Neural cell (in vitro differentiated cells): Measurements from ENCODE around the gene ZNF516.

Experiments
- CTCF ChIP-seq: fragments of 450-650 bp; IDR thresholded peaks from 2 replicates; pipeline ENCODE4 v1.5.1; 2014; ENCODE audit warnings: antibody characterized with exemption, mild to moderate bottlenecking, moderate library complexity; ENCODE audit not compliant: poor library complexity, severe bottlenecking
- TAF1 ChIP-seq: IDR thresholded peaks from 2 replicates; pipeline ENCODE4 v1.6.1; 2012; ENCODE audit warnings: low read depth

DNA sequence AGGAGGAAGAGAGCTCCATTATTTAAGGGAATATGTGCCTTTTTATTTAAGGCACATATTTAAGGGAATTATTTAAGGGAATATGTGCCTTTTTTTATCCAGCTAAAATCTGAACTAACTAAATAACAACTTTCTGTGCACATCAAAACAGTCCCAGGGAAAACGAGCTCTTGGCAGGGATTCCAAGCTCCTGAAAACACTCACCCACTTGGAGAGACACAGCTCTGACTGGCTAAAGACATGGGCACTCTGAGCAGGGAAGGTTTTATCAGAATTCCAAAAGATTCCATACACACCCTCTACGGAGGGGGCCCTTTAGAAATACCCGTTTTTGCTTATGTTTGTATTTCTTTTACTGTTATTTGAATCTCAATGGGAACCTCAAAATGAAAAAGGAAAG is 181.0 kb downstream of the ZNF516 start:
- TF ChIP-seq CTCF (no peak), TAF1 (no peak)
